ENCODE results near the gene RNF215. TPM values are rescaled to one million over a fixed set of nuclear protein-coding genes. Genes with fewer than 3 reads are reported as not detected.

RNF215 gene
- total RNA-seq, 2 experiments from 2014 or later: 4.6 to 4.9 TPM

DNA sequence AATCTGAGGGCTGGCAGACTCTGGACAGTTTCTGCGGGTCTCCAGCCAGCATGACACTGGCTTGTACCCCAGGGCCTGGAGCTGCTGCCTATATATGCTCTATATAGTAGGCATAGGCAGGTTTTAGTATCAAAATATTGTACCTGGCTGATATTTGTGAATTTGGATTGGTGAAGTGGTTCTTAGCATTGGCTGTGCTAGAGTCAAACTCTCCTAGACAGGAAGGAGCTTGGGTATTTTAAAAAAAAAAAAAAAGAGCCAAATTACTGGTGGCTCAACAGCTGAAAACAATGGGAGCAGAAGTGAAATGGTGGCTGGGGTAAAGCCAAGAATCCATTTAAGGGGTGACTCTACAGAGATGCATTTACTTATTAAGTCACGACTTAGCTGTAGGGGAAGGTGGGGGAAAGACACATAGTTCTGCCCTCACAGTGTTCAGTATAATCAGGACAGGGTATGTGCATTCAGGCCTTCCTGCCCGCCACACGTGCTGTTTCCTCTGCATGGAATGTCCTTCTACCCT is 27.4 kb upstream of the RNF215 start:
- peaks cover 90% of the 10 kb centered on the region for H3K36me3 Mint-ChIP-seq (ENCODE audit: low read depth)
- no peaks in the 10 kb centered on the region for H3K27me3 Mint-ChIP-seq
- ChIA-PET POLR2A (interaction anchor here (1.0 to 5.9 kb wide), 9 partner anchors 9 to 810 kb away, joined by 3 to 104 read pairs (median 3); partner anchors contain the start of genes CCDC157, MTFP1, SEC14L2 and SF3A1), CTCF (interaction anchor here (1.0 to 1.1 kb wide), 2 partner anchors 11 to 24 kb away, joined by 3 read pairs; partner anchors contain the start of gene MTFP1)
- Histone ChIP-seq H3K27me3 (ENCODE audit: control insufficient read depth in 1 of 2, insufficient read depth in 2 of 2, low read length in 2 of 2) (no peaks in the 10 kb centered on the region), H3K4me1 (ENCODE audit: insufficient read depth, low read length) (peaks cover 21% of the 10 kb centered on the region), H3K4me3 (ENCODE audit: low read length) (no peak overlapping the region), H3K36me3 (ENCODE audit: insufficient read depth, low read length) (peaks cover 41% of the 10 kb centered on the region), H3K9me3 (ENCODE audit: control insufficient read depth in 1 of 2, insufficient read depth in 1 of 2, low read length in 2 of 2) (no peaks in the 10 kb centered on the region), H3K27ac (ENCODE audit: low read depth in 1 of 2, low read length in 2 of 2) (no peak overlapping the region)
- no peak for DNase-seq
- peak overlapping the region; percentile 13 for H3K4me3 Mint-ChIP-seq
- H3K9me3 Mint-ChIP-seq: no peaks in the 10 kb centered on the region
- peaks cover 59% of the 10 kb centered on the region for H3K4me1 Mint-ChIP-seq (ENCODE audit: low read depth)
- ATAC-seq (ENCODE audit: poor library complexity): peak; percentile 34
- H3K27ac Mint-ChIP-seq: peak overlapping the region; percentile 81
- TF ChIP-seq, protein P1, sequence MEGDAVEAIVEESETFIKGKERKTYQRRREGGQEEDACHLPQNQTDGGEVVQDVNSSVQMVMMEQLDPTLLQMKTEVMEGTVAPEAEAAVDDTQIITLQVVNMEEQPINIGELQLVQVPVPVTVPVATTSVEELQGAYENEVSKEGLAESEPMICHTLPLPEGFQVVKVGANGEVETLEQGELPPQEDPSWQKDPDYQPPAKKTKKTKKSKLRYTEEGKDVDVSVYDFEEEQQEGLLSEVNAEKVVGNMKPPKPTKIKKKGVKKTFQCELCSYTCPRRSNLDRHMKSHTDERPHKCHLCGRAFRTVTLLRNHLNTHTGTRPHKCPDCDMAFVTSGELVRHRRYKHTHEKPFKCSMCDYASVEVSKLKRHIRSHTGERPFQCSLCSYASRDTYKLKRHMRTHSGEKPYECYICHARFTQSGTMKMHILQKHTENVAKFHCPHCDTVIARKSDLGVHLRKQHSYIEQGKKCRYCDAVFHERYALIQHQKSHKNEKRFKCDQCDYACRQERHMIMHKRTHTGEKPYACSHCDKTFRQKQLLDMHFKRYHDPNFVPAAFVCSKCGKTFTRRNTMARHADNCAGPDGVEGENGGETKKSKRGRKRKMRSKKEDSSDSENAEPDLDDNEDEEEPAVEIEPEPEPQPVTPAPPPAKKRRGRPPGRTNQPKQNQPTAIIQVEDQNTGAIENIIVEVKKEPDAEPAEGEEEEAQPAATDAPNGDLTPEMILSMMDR (IDR thresholded peaks at IDR 0.05): no peak
- intact Hi-C loops (cut with DNase I, micrococcal nuclease): no loop called here

DNA sequence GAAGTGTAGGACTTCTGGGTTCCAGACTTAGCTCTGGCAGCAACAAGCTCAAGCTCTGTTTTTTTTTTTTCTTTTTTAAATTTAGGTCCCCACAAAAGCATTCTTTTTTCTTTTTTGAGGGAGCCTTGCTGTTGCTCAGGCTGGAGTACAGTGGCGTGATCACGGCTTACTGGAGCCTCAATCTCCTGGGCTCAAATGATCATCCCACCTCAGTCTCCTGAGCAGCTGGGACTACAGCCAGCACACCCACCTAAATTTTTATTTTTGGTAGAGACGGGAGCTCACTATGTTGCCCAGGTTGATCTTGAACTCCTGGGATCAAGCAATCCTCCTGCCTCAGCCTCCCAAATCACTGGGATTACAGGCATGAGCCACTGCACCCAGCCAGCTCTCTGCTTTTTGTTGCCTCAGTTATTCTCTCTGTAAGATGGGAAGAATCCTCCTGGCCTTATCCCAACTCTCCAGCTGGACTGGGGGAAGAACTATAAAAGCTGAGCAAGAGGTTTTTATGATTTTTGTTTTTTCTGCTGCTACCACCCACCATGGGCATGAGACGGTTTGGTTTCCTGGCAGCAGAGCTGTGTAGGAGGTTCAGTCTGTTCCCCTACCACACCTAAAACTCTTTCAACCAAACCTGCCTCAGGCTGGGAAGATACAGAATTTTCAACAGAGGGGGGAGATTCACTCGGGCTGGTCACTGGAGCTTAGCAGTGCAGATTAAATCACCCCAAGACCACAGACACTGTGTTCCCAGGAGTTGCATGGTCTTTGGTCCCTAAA is 26.7 kb upstream of the RNF215 start:
- Mint-ChIP-seq H3K9me3 (no peaks in the 10 kb centered on the region), H3K27ac (peak overlapping the region; percentile 81), H3K4me3 (peak overlapping the region; percentile 13), H3K36me3 (ENCODE audit: low read depth) (peaks cover 90% of the 10 kb centered on the region), H3K4me1 (ENCODE audit: low read depth) (peaks cover 59% of the 10 kb centered on the region), H3K27me3 (no peaks in the 10 kb centered on the region)
- POLR2A ChIA-PET: interaction anchor here (1.0 to 5.9 kb wide), 9 partner anchors 10 to 810 kb away, joined by 3 to 104 read pairs (median 3); partner anchors contain the start of genes CCDC157, MTFP1, SEC14L2 and SF3A1
- TF ChIP-seq, protein P1 (IDR thresholded peaks at IDR 0.05): no peak
- Histone ChIP-seq H3K27me3 (ENCODE audit: control insufficient read depth in 1 of 2, insufficient read depth in 2 of 2, low read length in 2 of 2) (no peaks in the 10 kb centered on the region), H3K4me1 (ENCODE audit: insufficient read depth, low read length) (peaks cover 21% of the 10 kb centered on the region), H3K4me3 (ENCODE audit: low read length) (no peak overlapping the region), H3K36me3 (ENCODE audit: insufficient read depth, low read length) (peaks cover 41% of the 10 kb centered on the region), H3K9me3 (ENCODE audit: control insufficient read depth in 1 of 2, insufficient read depth in 1 of 2, low read length in 2 of 2) (no peaks in the 10 kb centered on the region), H3K27ac (ENCODE audit: low read depth in 1 of 2, low read length in 2 of 2) (peak overlapping the region in 1 of 2 donors; percentile 43)
- intact Hi-C loops (cut with DNase I, micrococcal nuclease): no loop called here
- DNase-seq: peak in 1 of 14 experiments; percentile 17
- CTCF ChIA-PET: interaction anchor here (1.0 to 1.2 kb wide), 3 partner anchors 11 to 23 kb away, joined by 3 to 5 read pairs (median 3); partner anchors contain the start of gene MTFP1
- ATAC-seq (ENCODE audit: poor library complexity): peak; percentile 76

DNA sequence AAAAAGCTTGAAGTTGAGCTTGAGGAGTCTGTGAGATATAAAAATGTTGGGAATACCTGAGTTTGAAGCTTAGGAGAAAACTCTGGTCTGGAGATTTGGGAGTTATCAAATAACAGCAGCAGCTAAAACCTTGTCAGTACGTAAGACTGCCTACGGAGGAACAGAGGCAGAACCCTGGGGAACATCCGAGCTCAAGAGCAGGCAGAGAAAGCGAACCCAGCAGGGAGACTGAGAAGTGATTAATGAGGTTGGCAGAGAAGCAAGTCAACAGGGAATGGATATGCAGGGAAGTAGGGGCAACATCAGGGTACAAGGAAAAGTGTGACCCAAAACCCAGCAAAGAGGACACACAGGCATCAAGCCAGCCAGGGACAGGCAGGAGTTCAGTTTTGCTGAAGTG is 25.8 kb upstream of the RNF215 start:
- ATAC-seq (ENCODE audit: poor library complexity) (no peak), DNase-seq (no peak)
- ChIA-PET POLR2A (interaction anchor here (1.2 to 5.9 kb wide), 4 partner anchors 11 to 21 kb away, joined by 3 to 104 read pairs (median 22); partner anchors contain the start of genes MTFP1 and SEC14L2), CTCF (interaction anchor here (1.2 to 2.0 kb wide), 3 partner anchors 11 to 125 kb away, joined by 3 to 6 read pairs (median 5); no protein-coding TSS in a partner anchor)
- peak overlapping the region; percentile 49 for H3K4me3 Mint-ChIP-seq
- no peak overlapping the region for H3K4me3 ChIP-seq (ENCODE audit: low read length)
- TF ChIP-seq, protein P1 (IDR thresholded peaks at IDR 0.05): no peak
- H3K27ac Mint-ChIP-seq: peak overlapping the region; percentile 81
- H3K36me3 ChIP-seq (ENCODE audit: insufficient read depth, low read length): peaks cover 42% of the 10 kb centered on the region
- H3K27ac ChIP-seq (ENCODE audit: low read depth in 1 of 2, low read length in 2 of 2): no peak overlapping the region
- peaks cover 21% of the 10 kb centered on the region for H3K4me1 ChIP-seq (ENCODE audit: insufficient read depth, low read length)
- H3K27me3 ChIP-seq (ENCODE audit: control insufficient read depth in 1 of 2, insufficient read depth in 2 of 2, low read length in 2 of 2): no peaks in the 10 kb centered on the region
- intact Hi-C loops (cut with DNase I, micrococcal nuclease): no loop called here
- H3K27me3 Mint-ChIP-seq: no peaks in the 10 kb centered on the region
- H3K4me1 Mint-ChIP-seq (ENCODE audit: low read depth): peaks cover 59% of the 10 kb centered on the region
- H3K36me3 Mint-ChIP-seq (ENCODE audit: low read depth): peaks cover 91% of the 10 kb centered on the region
- H3K9me3 ChIP-seq (ENCODE audit: control insufficient read depth in 1 of 2, insufficient read depth in 1 of 2, low read length in 2 of 2): no peaks in the 10 kb centered on the region
- H3K9me3 Mint-ChIP-seq: no peaks in the 10 kb centered on the region

Data from CD4-positive, alpha-beta T cell (primary cell).